Measurements from ENCODE around the gene CD2BP2. TPM values are rescaled to one million over a fixed set of nuclear protein-coding genes. Genes with fewer than 3 reads are reported as not detected.

The CD2BP2 gene
- total RNA-seq, 4 donors from 2014 or later, result 31.8 to 42.7 (median 36.1) TPM

DNA sequence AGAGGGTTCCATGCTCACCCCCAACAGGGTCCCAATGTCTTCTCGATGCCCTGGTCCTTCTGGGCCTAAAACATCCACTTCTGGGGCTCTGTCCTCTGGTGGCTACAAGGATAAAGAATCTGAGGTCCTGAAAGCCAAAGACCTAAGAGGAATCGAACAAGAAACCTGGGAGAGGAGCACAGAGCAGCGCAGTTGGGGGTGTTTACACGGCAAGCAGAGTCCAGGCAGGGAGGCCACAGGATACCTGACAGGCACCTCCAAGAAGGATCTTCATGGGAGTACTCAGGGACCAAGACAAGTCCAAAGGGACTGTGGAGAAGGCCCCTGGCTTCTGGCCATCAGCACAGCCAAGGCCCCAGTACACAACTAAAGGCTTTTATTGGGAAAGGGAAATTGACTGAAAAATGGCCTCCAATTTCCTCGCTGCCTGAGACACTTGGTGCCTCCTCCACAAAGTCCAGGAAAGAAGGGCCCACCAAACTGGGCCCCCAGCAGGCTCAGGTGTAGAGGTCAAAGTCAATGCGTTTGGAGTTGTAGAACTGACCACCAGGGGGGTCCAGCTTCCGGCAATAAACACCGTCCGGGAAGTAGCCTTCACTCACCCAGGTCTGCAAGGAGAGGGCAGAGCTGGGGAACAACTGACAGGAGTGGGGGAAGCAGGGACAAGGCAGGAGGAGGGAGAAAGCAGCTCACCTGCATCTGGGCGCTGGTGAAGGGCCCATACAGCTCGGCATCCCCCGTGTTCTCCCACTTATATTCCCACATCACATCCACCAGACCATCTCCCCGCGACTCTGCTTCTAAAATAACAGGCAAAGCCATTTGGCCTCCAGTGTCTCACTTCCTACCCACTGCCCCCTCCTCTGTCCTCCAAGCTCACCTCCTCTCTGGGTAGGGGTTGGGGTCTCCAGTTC, 2.4 kb downstream of the CD2BP2 start:
- peak overlapping the region in 2 of 4 donors; percentile 97 for H3K27ac ChIP-seq
- no peaks in the 10 kb centered on the region for H3K27me3 ChIP-seq
- no peak overlapping the region for H3K4me3 ChIP-seq
- 70 to 80% methylated on average over 14 of the region's 14 CpGs for WGBS, 2 donors
- H3K9me3 ChIP-seq, result no peaks in the 10 kb centered on the region
- H3K36me3 ChIP-seq, result peaks cover 0 to 54% (median 8%) of the 10 kb centered on the region in 3 donors
- TF ChIP-seq, protein P1, sequence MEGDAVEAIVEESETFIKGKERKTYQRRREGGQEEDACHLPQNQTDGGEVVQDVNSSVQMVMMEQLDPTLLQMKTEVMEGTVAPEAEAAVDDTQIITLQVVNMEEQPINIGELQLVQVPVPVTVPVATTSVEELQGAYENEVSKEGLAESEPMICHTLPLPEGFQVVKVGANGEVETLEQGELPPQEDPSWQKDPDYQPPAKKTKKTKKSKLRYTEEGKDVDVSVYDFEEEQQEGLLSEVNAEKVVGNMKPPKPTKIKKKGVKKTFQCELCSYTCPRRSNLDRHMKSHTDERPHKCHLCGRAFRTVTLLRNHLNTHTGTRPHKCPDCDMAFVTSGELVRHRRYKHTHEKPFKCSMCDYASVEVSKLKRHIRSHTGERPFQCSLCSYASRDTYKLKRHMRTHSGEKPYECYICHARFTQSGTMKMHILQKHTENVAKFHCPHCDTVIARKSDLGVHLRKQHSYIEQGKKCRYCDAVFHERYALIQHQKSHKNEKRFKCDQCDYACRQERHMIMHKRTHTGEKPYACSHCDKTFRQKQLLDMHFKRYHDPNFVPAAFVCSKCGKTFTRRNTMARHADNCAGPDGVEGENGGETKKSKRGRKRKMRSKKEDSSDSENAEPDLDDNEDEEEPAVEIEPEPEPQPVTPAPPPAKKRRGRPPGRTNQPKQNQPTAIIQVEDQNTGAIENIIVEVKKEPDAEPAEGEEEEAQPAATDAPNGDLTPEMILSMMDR (IDR thresholded peaks at IDR 0.05), result peak in 1 of 5 experiments; percentile 19
- TF ChIP-seq POLR2A (IDR thresholded peaks at IDR 0.05), result no peak
- peaks cover 0 to 58% (median 32%) of the 10 kb centered on the region in 4 donors for H3K4me1 ChIP-seq
- DNase-seq (ENCODE audit: low spot score in 2 of 2), result no peak

DNA sequence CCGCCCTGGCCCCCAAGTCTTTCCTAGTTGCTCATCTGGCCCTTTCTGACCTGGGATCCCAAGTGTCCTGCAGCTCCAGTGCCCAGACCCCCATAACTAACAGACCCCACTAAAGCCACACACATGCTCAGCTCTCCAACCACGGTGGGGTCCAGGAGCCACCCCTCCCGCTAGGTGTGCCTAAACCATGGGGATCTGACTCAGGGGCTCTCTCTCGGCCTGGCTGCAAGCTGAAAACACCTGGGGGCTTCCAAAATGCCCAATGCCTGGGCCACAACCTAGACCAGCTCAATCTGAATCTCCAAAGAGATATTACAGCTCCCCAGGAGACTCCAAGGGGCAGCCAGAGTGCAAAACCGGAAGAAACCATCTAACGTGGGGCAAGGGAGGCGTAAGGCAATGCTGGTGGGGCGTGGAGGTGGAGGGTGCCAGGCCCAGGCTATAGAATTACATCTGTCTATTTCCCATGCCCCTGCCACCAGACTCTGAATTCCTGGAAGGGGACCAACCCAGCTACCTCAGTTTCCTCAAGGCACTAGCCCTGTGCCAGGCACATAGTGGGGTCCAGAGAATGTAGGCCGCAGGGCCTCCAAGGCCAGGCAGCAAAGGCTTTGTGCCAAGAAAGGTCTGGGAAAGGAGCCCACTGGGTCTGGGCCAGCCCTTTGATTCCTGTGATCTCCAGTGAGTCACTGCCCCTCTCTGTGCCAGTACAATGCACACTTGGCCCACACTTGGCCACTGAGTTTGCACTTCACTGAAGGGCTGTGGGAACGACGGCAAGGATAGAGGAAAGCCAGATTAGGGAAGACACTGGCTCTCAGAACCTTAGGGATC, 3.3 kb downstream of the CD2BP2 start:
- peak overlapping the region in 3 of 4 donors; percentile 57 to 97 (median 97) for H3K27ac ChIP-seq
- H3K36me3 ChIP-seq, result peaks cover 0 to 44% (median 8%) of the 10 kb centered on the region in 3 donors
- peaks cover 0 to 49% (median 32%) of the 10 kb centered on the region in 4 donors for H3K4me1 ChIP-seq
- no peaks in the 10 kb centered on the region for H3K27me3 ChIP-seq
- TF ChIP-seq, protein P1 (IDR thresholded peaks at IDR 0.05), result no peak
- peak in 1 of 2 donors; percentile 77 for TF ChIP-seq EP300 (IDR thresholded peaks at IDR 0.05)
- peak; percentile 63 to 80 for DNase-seq (ENCODE audit: low spot score in 2 of 2)
- no peaks in the 10 kb centered on the region for H3K9me3 ChIP-seq
- H3K4me3 ChIP-seq, result no peak overlapping the region
- WGBS, 2 donors, result 56 to 65% methylated on average over 11 of the region's 11 CpGs

DNA sequence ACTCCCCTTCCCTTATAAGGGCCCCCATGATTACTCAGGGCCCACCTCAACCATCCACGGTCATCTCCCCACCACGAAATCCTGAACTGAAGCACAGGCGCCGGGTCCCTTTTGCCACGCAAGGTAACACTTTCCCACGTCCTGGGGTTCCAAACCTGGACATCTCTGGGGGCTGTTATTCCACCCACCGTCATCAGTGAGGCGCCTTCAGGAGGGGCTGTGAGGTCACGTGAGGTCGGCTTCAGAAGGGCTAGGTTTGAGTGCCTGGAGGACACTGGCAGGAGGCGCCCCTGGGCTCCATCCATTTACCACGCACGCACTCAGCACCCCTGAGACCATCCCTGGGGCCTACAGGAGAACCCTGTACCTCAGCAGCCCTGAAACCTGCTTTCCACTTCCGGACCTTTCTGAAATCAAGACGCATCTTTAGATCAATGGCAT, 4.1 kb downstream of the CD2BP2 start:
- Histone ChIP-seq H3K4me3 (no peak overlapping the region), H3K4me1 (peaks cover 0 to 41% (median 29%) of the 10 kb centered on the region in 4 donors), H3K27me3 (no peaks in the 10 kb centered on the region), H3K36me3 (peaks cover 0 to 43% (median 8%) of the 10 kb centered on the region in 3 donors), H3K9me3 (no peaks in the 10 kb centered on the region), H3K27ac (peak overlapping the region in 1 of 4 donors; percentile 97)
- 88 to 93% methylated on average over 15 of the region's 15 CpGs for WGBS, 2 donors
- DNase-seq (ENCODE audit: low spot score in 2 of 2), result no peak
- TF ChIP-seq, protein P1 (IDR thresholded peaks at IDR 0.05), result no peak
- TF ChIP-seq EP300 (IDR thresholded peaks at IDR 0.05) (no peak), POLR2A (IDR thresholded peaks at IDR 0.05) (no peak)

DNA sequence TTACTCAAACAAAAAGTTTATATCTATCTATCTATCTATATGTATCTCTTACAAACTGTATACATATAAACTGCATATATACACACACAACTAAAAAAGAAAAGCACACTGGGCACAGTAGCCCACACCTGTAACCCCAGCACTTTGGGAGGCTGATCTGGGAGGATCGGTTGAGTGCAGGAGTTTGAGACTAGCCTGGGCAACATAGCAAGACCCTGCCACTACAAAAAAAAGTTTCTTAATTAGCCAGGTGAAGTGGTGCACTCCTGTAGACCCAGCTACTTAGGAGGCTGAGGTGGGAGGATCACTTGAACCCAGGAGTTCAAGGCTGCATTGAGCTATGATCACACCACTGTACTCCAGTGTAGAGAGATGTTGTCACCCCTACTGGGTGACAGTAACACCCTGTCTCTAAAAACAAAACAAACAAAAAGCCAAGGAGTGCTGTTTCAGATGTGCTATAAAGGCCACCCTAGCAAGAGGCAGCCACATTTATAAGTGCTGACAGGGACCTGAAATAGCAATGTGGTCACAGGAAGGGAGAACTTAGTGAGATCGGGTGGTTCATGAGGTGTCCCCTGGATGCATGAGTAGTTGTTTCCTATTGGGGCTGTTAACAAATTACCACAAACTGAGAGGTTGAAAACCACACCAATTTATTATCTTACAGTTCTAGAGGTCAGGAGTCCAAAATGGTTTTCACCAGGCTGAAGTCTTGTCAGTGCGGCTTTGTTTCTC, 4.8 kb downstream of the CD2BP2 start:
- Histone ChIP-seq H3K4me1 (peaks cover 0 to 35% (median 28%) of the 10 kb centered on the region in 4 donors), H3K36me3 (peaks cover 0 to 43% (median 8%) of the 10 kb centered on the region in 3 donors), H3K27ac (no peak overlapping the region), H3K9me3 (no peaks in the 10 kb centered on the region), H3K27me3 (no peaks in the 10 kb centered on the region), H3K4me3 (no peak overlapping the region)
- 84 to 87% methylated on average over 3 of the region's 3 CpGs for WGBS, 2 donors
- TF ChIP-seq EP300 (IDR thresholded peaks at IDR 0.05) (no peak), POLR2A (IDR thresholded peaks at IDR 0.05) (no peak)
- TF ChIP-seq, protein P1 (IDR thresholded peaks at IDR 0.05), result no peak
- DNase-seq (ENCODE audit: low spot score in 2 of 2), result no peak

Data from tibial nerve (tissue), 4 donors.